Smooth muscle cell (in vitro differentiated cells): Measurements from ENCODE around the gene TSGA10IP. TPM values are rescaled to one million over a fixed set of nuclear protein-coding genes. Genes with fewer than 3 reads are reported as not detected.
A peak's percentile ranks its signal among the peaks of the same experiment; 100 is the strongest.

ENCODE experiments used
- DNase-seq: peaks from one replicate; lab custom pipeline; 2025; ENCODE audit not compliant: unreplicated experiment; lab: John Stamatoyannopoulos, UW
- H2AFZ ChIP-seq: fragments of 200-600 bp; sonication (generic); 2 replicates; pipeline ENCODE4 v1.6.0; 2016; ENCODE audit warnings: antibody characterized with exemption, low read depth, mild to moderate bottlenecking
- H3F3A ChIP-seq: fragments of 200-600 bp; sonication (generic); 2 replicates; pipeline ENCODE4 v1.6.0; 2017; ENCODE audit warnings: antibody characterized with exemption, low read depth
- H3K27ac ChIP-seq: fragments of 200-600 bp; sonication (generic); 2 replicates; pipeline ENCODE4 v1.5.1; 2016; ENCODE audit warnings: low read depth, mild to moderate bottlenecking
- H3K27me3 ChIP-seq: fragments of 200-600 bp; sonication (generic); 2 replicates; pipeline ENCODE4 v1.6.1; 2016; ENCODE audit warnings: low read depth, mild to moderate bottlenecking
- H3K36me3 ChIP-seq: fragments of 200-600 bp; sonication (generic); 2 replicates; pipeline ENCODE4 v1.5.1; 2016; ENCODE audit warnings: low read depth
- H3K4me1 ChIP-seq: fragments of 200-600 bp; sonication (generic); 2 replicates; pipeline ENCODE4 v1.5.1; 2016; ENCODE audit warnings: low read depth
- H3K4me2 ChIP-seq: fragments of 200-600 bp; sonication (generic); 2 replicates; pipeline ENCODE4 v1.6.0; 2016; ENCODE audit warnings: mild to moderate bottlenecking
- H3K4me3 ChIP-seq: fragments of 200-600 bp; sonication (generic); 2 replicates; pipeline ENCODE4 v1.5.1; 2016; ENCODE audit warnings: mild to moderate bottlenecking
- H3K79me2 ChIP-seq: fragments of 200-600 bp; sonication (generic); 2 replicates; pipeline ENCODE4 v1.6.0; 2016; ENCODE audit warnings: low read depth, mild to moderate bottlenecking
- H3K9ac ChIP-seq: fragments of 200-600 bp; sonication (generic); 2 replicates; pipeline ENCODE4 v1.6.0; 2016; ENCODE audit warnings: low read depth
- H3K9me3 ChIP-seq: fragments of 200-600 bp; sonication (generic); replicated peaks from 2 replicates; pipeline ENCODE4 v1.5.1; 2016; ENCODE audit warnings: low read depth
- H4K20me1 ChIP-seq: fragments of 200-600 bp; sonication (generic); 2 replicates; pipeline ENCODE4 v1.6.0; 2016; ENCODE audit warnings: low read depth
- CTCF ChIP-seq: fragments of 200-600 bp; sonication (generic); IDR thresholded peaks from 2 replicates; pipeline ENCODE4 v1.5.1; 2017; ENCODE audit warnings: borderline replicate concordance, mild to moderate bottlenecking, antibody characterized with exemption; ENCODE audit not compliant: insufficient read depth, poor library complexity, severe bottlenecking
- WGBS: methylation state at CpG from one replicate; pipeline ENCODE4 v1.1.7; 2016; ENCODE audit warnings: low lambda C conversion rate; 5-methylcytosine and 5-hydroxymethylcytosine counted together
- polyA plus RNA-seq: library from polyadenylated mRNA; unstranded; fragments of >200 nt; fragmentation: Nextera tagmentation; extraction: Ambion mirVana; gene quantifications from 2 replicates; pipeline ENCODE4 v1.2.1, GENCODE V29; 2016
- total RNA-seq: library from RNA; depleted of rRNA; stranded (reverse); fragments of >200 nt; gene quantifications from 2 replicates; pipeline ENCODE4 v1.2.3, GENCODE V29; 2014

TSGA10IP gene
- total and polyA plus RNA-seq, 2 experiments from 2014 or later = 0.27 to 1.5 TPM

DNA sequence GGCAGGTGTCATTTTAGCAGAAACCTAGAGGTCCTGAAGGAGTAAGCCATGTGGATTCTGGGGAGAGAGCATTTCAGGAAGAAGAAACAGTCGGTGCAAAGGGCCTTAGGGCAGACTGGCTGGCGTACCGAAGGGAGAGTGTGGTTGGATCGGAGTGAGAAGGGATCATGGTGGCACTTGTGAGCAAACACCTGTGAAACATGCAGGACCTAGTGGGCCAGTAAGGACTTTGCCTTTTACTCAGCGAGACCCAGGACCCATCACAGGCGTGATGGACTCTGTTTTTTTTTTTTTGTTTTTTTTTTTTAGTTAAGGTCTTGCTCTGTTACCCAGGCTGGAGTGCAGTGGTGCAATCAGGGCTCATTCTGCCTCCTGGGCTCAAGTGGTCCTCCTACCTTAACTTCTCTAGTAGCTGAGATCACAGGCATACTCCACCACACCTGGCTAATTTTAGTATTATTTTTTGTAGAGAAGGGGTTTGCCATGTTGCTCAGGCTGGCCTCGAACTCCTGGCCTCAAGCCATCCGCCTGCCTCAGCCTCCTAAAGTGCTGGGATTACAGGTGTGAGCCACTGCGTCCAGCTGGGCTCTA, 3.5 kb upstream of the TSGA10IP start:
- no peaks in the 10 kb centered on the region for H3K36me3 ChIP-seq
- H4K20me1 ChIP-seq = no peaks in the 10 kb centered on the region
- no peaks in the 10 kb centered on the region for H3K27me3 ChIP-seq
- no peak overlapping the region for H2AFZ ChIP-seq
- H3K9ac ChIP-seq = no peak overlapping the region
- H3K4me3 ChIP-seq = no peak overlapping the region
- 79% methylated on average over 9 of the region's 9 CpGs for WGBS
- peak overlapping the region; percentile 10 for H3K4me2 ChIP-seq
- peak overlapping the region; percentile 79 for H3K27ac ChIP-seq
- H3F3A ChIP-seq = no peaks in the 10 kb centered on the region
- no peak for TF ChIP-seq CTCF
- H3K4me1 ChIP-seq = peaks cover 5% of the 10 kb centered on the region
- H3K9me3 ChIP-seq = no peaks in the 10 kb centered on the region
- H3K79me2 ChIP-seq = no peaks in the 10 kb centered on the region
- DNase-seq = no peak

GRCh38 chr11:65942531-65942930, 2.7 kb upstream of the TSGA10IP start:
- Histone ChIP-seq H3K36me3 (no peaks in the 10 kb centered on the region), H3K9me3 (no peaks in the 10 kb centered on the region), H3K9ac (no peak overlapping the region), H3K4me3 (no peak overlapping the region), H3K4me1 (peaks cover 5% of the 10 kb centered on the region), H3K27me3 (no peaks in the 10 kb centered on the region), H3F3A (no peaks in the 10 kb centered on the region), H3K27ac (no peak overlapping the region), H3K4me2 (no peak overlapping the region), H4K20me1 (no peaks in the 10 kb centered on the region), H3K79me2 (no peaks in the 10 kb centered on the region), H2AFZ (no peak overlapping the region)
- DNase-seq = no peak
- 92% methylated on average over 7 of the region's 7 CpGs for WGBS
- TF ChIP-seq CTCF = no peak

GRCh38 chr11:65944191-65944590, 1.1 kb upstream of the TSGA10IP start:
- H3K4me2 ChIP-seq = no peak overlapping the region
- no peaks in the 10 kb centered on the region for H3K9me3 ChIP-seq
- no peak for DNase-seq
- no peaks in the 10 kb centered on the region for H3K36me3 ChIP-seq
- no peak overlapping the region for H2AFZ ChIP-seq
- H3K4me1 ChIP-seq = peaks cover 5% of the 10 kb centered on the region
- no peak overlapping the region for H3K9ac ChIP-seq
- no peaks in the 10 kb centered on the region for H3K79me2 ChIP-seq
- H3K27ac ChIP-seq = no peak overlapping the region
- no peaks in the 10 kb centered on the region for H3F3A ChIP-seq
- H4K20me1 ChIP-seq = no peaks in the 10 kb centered on the region
- no peaks in the 10 kb centered on the region for H3K27me3 ChIP-seq
- WGBS = 94% methylated on average over 8 of the region's 8 CpGs
- no peak overlapping the region for H3K4me3 ChIP-seq
- TF ChIP-seq CTCF = no peak

DNA sequence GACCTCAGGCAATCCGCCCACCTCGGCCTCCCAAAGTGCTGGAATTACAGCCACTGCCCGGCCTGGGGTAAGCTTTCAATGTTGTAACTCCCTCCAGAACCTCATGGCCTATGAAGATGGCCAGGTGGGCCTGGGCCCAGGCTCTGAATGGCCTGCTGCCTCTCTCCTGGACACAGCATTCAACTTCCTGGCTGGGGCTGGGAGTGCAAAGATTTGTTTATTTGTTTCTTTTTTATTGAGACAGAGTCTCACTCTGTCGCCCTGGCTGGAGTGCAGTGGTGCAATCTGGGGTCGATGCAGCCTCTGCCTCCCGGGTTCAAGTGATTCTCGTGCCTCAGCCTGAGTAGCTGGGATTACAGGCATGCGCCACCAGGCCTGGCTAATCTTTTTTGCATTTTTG, 513 bp upstream of the TSGA10IP start:
- Histone ChIP-seq H3K9ac (no peak overlapping the region), H3K4me1 (peaks cover 5% of the 10 kb centered on the region), H3K9me3 (no peaks in the 10 kb centered on the region), H3K36me3 (no peaks in the 10 kb centered on the region), H3K4me3 (no peak overlapping the region), H4K20me1 (no peaks in the 10 kb centered on the region), H3K27me3 (no peaks in the 10 kb centered on the region), H3F3A (no peaks in the 10 kb centered on the region), H3K4me2 (no peak overlapping the region), H2AFZ (no peak overlapping the region), H3K27ac (no peak overlapping the region), H3K79me2 (no peaks in the 10 kb centered on the region)
- no peak for DNase-seq
- no peak for TF ChIP-seq CTCF
- 89% methylated on average over 8 of the region's 8 CpGs for whole genome bisulfite sequencing
